Esophagus muscularis mucosa (tissue), 4 donors: ENCODE data around the gene PPM1F. TPM values are rescaled to one million over a fixed set of nuclear protein-coding genes. Genes with fewer than 3 reads are reported as not detected.

Source experiments
- DNase-seq: peaks from one replicate; pipeline ENCODE4 v3.0.0-alpha.2; 2017; ENCODE audit errors: extremely low spot score
- H3K27ac ChIP-seq, 4 donors: fragments of 200-600 bp; sonication (generic); replicated peaks in 1 of 4; 1 replicate in 3 of 4; 2 replicates in 1 of 4; pipeline ENCODE4 v1.5.1; 2016 to 2019; ENCODE audit warnings: mild to moderate bottlenecking in 1 of 4
- H3K27me3 ChIP-seq, 4 donors: fragments of 200-600 bp; sonication (generic); one replicate each; pipeline versions ENCODE4 v1.5.1 to v1.6.0; 2016 to 2019
- H3K36me3 ChIP-seq, 4 donors: fragments of 200-600 bp; sonication (generic); one replicate each; pipeline ENCODE4 v1.5.1; 2016 to 2019
- H3K4me1 ChIP-seq, 4 donors: fragments of 200-600 bp; sonication (generic); one replicate each; pipeline ENCODE4 v1.5.1; 2016 to 2019
- H3K4me3 ChIP-seq, 4 donors: fragments of 200-600 bp; sonication (generic); 1 replicate in 2 of 4; 2 replicates in 2 of 4; pipeline ENCODE4 v1.5.1; 2016 to 2019; ENCODE audit warnings: mild to moderate bottlenecking in 4 of 4, moderate library complexity in 1 of 4
- H3K9me3 ChIP-seq, 4 donors: fragments of 200-600 bp; sonication (generic); 1 replicate in 3 of 4; 2 replicates in 1 of 4; pipeline ENCODE4 v1.5.1; 2016 to 2019
- CTCF ChIP-seq, 3 experiments: fragments of 200-600 bp in 2 of 3; fragments of 450-650 bp in 1 of 3; sonication (generic) in 2 of 3; IDR thresholded peaks; one replicate each; pipeline ENCODE4 v1.5.1; 2017 to 2019; ENCODE audit warnings: antibody characterized with exemption in 3 of 3, mild to moderate bottlenecking in 2 of 3, moderate library complexity in 1 of 3
- EP300 ChIP-seq: sonication (generic); formaldehyde crosslinking; IDR thresholded peaks from one replicate; pipeline ENCODE4 v1.6.1; 2017; ENCODE audit warnings: antibody characterized with exemption
- POLR2A ChIP-seq: fragments of 450-650 bp; IDR thresholded peaks from one replicate; pipeline ENCODE4 v1.6.1; 2017; ENCODE audit warnings: antibody characterized with exemption, moderate library complexity, mild to moderate bottlenecking, low read depth
- POLR2AphosphoS5 ChIP-seq, 2 donors: sonication (generic); formaldehyde crosslinking; IDR thresholded peaks; one replicate each; pipeline ENCODE4 v1.6.1; 2017; ENCODE audit warnings: antibody characterized with exemption in 2 of 2
- whole genome bisulfite sequencing: methylation state at CpG from one replicate; pipeline ENCODE4 v1.1.5; 2018; 5-methylcytosine and 5-hydroxymethylcytosine counted together
- intact Hi-C: fragments of 100-400 bp; cut with DNase I; formaldehyde crosslinking; loops from one replicate; pipeline ENCODE4 v1.15.1; 2023
- total RNA-seq, 4 donors: library from RNA; depleted of rRNA; stranded (reverse); fragments of >200 nt; gene quantifications; one replicate each; pipeline versions ENCODE4 v1.1.0 to v1.2.1, GENCODE V29; 2016

The PPM1F gene
- total RNA-seq, 4 donors from 2014 or later, result 30.3 to 88.5 (median 74.1) TPM

GRCh38 chr22:21965762-21966288 is 13.2 kb upstream of the PPM1F start:
- WGBS, result 95% methylated on average over 6 of the region's 6 CpGs
- intact Hi-C loops, result no loop called here
- Histone ChIP-seq H3K36me3 (peaks cover 69 to 100% (median 99%) of the 10 kb centered on the region in 4 donors), H3K27me3 (no peaks in the 10 kb centered on the region), H3K9me3 (no peaks in the 10 kb centered on the region), H3K4me3 (no peak overlapping the region), H3K27ac (no peak overlapping the region), H3K4me1 (no peaks in the 10 kb centered on the region)
- DNase-seq, result no peak
- TF ChIP-seq EP300 (no peak), CTCF (IDR thresholded peaks at IDR 0.05) (no peak), POLR2A (no peak), POLR2AphosphoS5 (IDR thresholded peaks at IDR 0.05) (no peak)

DNA sequence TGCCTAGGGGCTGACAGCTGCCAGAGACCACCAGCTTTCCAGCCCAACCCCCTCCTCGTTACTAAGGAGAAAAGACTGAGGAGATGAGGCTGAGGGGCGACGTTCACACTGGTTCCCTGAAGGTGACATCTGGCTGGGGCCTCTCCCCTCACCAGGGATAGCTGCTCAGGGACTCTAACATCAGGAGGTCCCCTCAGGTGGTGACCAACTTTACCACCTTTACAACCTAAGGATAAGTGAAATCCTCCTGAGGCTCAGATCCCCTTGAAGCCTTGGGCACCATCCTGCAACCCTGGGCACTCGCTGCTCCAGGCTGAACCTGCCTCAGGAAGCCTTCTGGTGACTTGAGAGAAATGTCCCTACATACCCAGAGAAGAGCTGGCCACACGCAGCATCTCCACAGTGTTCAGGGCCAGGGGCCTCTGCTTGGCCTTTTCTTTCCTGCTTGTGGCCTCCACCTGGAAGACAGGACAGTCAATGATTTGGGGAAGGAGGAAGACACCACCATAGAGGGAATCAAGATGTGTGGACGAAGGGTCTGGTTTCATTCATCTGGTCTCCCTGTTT is 12.4 kb upstream of the PPM1F start:
- TF ChIP-seq EP300, result no peak
- TF ChIP-seq POLR2A, result no peak
- no peak for TF ChIP-seq CTCF (IDR thresholded peaks at IDR 0.05)
- TF ChIP-seq POLR2AphosphoS5 (IDR thresholded peaks at IDR 0.05), result no peak
- Histone ChIP-seq H3K36me3 (peaks cover 65 to 100% (median 99%) of the 10 kb centered on the region in 4 donors), H3K27ac (no peak overlapping the region), H3K4me1 (no peaks in the 10 kb centered on the region), H3K27me3 (no peaks in the 10 kb centered on the region), H3K9me3 (no peaks in the 10 kb centered on the region), H3K4me3 (no peak overlapping the region)
- no peak for DNase-seq
- 93% methylated on average over 6 of the region's 6 CpGs for WGBS
- intact Hi-C loops, result no loop called here

- H3K4me3 ChIP-seq, result no peak overlapping the region
- no peaks in the 10 kb centered on the region for H3K9me3 ChIP-seq
- H3K36me3 ChIP-seq, result peaks cover 60 to 100% (median 99%) of the 10 kb centered on the region in 4 donors
- DNase-seq, result no peak
- TF ChIP-seq POLR2A (no peak), POLR2AphosphoS5 (IDR thresholded peaks at IDR 0.05) (no peak), EP300 (no peak), CTCF (IDR thresholded peaks at IDR 0.05) (no peak)
- no peaks in the 10 kb centered on the region for H3K27me3 ChIP-seq
- H3K4me1 ChIP-seq, result no peaks in the 10 kb centered on the region
- WGBS, result 100% methylated on average over 5 of the region's 15 CpGs
- no peak overlapping the region for H3K27ac ChIP-seq
- intact Hi-C loops, result no loop called here
These were observed 11.6 kb upstream of the PPM1F start for GRCh38 chr22:21964234-21964633.

GRCh38 chr22:21963790-21964211 is 11.2 kb upstream of the PPM1F start:
- Histone ChIP-seq H3K27me3 (no peaks in the 10 kb centered on the region), H3K4me3 (no peak overlapping the region), H3K4me1 (no peaks in the 10 kb centered on the region), H3K27ac (no peak overlapping the region), H3K36me3 (peaks cover 56 to 100% (median 99%) of the 10 kb centered on the region in 4 donors), H3K9me3 (no peaks in the 10 kb centered on the region)
- no peak for DNase-seq
- intact Hi-C loops, result no loop called here
- TF ChIP-seq POLR2AphosphoS5 (IDR thresholded peaks at IDR 0.05) (no peak), EP300 (no peak), POLR2A (no peak), CTCF (IDR thresholded peaks at IDR 0.05) (no peak)
- 86% methylated on average over 8 of the region's 19 CpGs for WGBS

DNA sequence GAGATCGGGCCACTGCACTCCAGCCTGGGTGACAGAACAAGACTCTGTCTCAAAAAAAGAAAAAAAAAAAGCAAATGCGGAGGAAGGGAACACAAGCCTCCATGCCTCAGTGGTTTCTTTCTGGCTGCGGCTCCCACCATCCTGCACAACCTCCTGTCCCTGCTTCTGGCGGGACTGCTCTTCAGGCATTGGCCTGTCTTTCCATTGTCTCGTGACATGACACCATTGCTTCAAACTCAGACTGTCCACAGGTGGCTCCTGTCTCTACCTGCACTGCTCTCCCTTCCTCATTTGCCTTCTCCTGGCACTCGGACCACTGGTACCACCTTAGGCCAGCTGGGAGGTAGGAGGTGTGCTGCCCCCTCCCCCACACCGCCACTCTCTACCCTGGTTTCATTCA is 10.6 kb upstream of the PPM1F start:
- no peak overlapping the region for H3K4me3 ChIP-seq
- no peaks in the 10 kb centered on the region for H3K27me3 ChIP-seq
- H3K36me3 ChIP-seq, result peaks cover 52 to 100% (median 99%) of the 10 kb centered on the region in 4 donors
- 94% methylated on average over 7 of the region's 7 CpGs for WGBS
- H3K4me1 ChIP-seq, result no peaks in the 10 kb centered on the region
- TF ChIP-seq EP300 (no peak), POLR2A (no peak), POLR2AphosphoS5 (IDR thresholded peaks at IDR 0.05) (no peak), CTCF (IDR thresholded peaks at IDR 0.05) (no peak)
- no peaks in the 10 kb centered on the region for H3K9me3 ChIP-seq
- no peak for DNase-seq
- no peak overlapping the region for H3K27ac ChIP-seq
- intact Hi-C loops, result no loop called here
